AG04449 (cell line): Measurements from ENCODE around the gene TAMALIN.
A peak's percentile ranks its signal among the peaks of the same experiment; 100 is the strongest.
"Not testable (repeated sequence)": the region's sequence is repeated elsewhere in the genome, so short reads cannot be mapped to it uniquely, and the experiment has no call there.

Source experiments
- CTCF ChIA-PET: fragments of 350-600 bp; formaldehyde crosslinking; extraction: SDS; loops from one replicate; lab custom pipeline; 2021; ENCODE audit warnings: antibody characterized with exemption; lab: Yijun Ruan, JAX
- POLR2A ChIA-PET: fragments of 400-600, 350-600 bp; formaldehyde crosslinking; extraction: SDS; loops from one replicate; lab custom pipeline; 2020; ENCODE audit warnings: antibody characterized with exemption, inconsistent platforms; lab: Yijun Ruan, JAX
- DNase-seq: peaks from one replicate; pipeline ENCODE4 v3.0.0-alpha.2; 2010; ENCODE audit warnings: low read depth, low spot score
- H3K4me3 ChIP-seq: 2 replicates; pipeline ENCODE4 v1.5.1; 2011; ENCODE audit warnings: low read depth, mild to moderate bottlenecking, control low read depth, low read length
- TF ChIP-seq, protein P1 (sequence below): IDR thresholded peaks from one replicate; pipeline ENCODE4 v1.5.1; 2011; ENCODE audit warnings: mild to moderate bottlenecking, moderate library complexity, low read length, control low read depth, inconsistent platforms; ENCODE audit not compliant: insufficient read depth; ENCODE audit errors: missing control alignments

The TAMALIN gene

GRCh38 chr12:51976376-51977160, 30.2 kb upstream of the TAMALIN start:
- H3K4me3 ChIP-seq = no peak overlapping the region
- CTCF ChIA-PET = interaction anchor here (0.5 to 5.4 kb wide), 16 partner anchors 10 to 156 kb away, joined by 3 to 77 read pairs (median 4); partner anchors contain the start of genes ACVRL1 and ANKRD33
- DNase-seq = no peak
- POLR2A ChIA-PET = no interaction called here
- TF ChIP-seq, protein P1, sequence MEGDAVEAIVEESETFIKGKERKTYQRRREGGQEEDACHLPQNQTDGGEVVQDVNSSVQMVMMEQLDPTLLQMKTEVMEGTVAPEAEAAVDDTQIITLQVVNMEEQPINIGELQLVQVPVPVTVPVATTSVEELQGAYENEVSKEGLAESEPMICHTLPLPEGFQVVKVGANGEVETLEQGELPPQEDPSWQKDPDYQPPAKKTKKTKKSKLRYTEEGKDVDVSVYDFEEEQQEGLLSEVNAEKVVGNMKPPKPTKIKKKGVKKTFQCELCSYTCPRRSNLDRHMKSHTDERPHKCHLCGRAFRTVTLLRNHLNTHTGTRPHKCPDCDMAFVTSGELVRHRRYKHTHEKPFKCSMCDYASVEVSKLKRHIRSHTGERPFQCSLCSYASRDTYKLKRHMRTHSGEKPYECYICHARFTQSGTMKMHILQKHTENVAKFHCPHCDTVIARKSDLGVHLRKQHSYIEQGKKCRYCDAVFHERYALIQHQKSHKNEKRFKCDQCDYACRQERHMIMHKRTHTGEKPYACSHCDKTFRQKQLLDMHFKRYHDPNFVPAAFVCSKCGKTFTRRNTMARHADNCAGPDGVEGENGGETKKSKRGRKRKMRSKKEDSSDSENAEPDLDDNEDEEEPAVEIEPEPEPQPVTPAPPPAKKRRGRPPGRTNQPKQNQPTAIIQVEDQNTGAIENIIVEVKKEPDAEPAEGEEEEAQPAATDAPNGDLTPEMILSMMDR = no peak

GRCh38 chr12:51977320-51977753, 29.4 kb upstream of the TAMALIN start:
- ChIA-PET POLR2A (no interaction called here), CTCF (interaction anchor here (0.5 to 5.4 kb wide), 19 partner anchors 10 to 157 kb away, joined by 3 to 77 read pairs (median 4); partner anchors contain the start of genes ACVRL1 and ANKRD33)
- no peak for DNase-seq
- H3K4me3 ChIP-seq = no peak overlapping the region
- TF ChIP-seq, protein P1 = no peak

- CTCF ChIA-PET = interaction anchor here (0.6 to 5.4 kb wide), 6 partner anchors 10 to 85 kb away, joined by 3 to 54 read pairs (median 3); no protein-coding TSS in a partner anchor
- H3K4me3 ChIP-seq, POLR2A ChIA-PET, DNase-seq: not testable (repeated sequence)
These were observed 27.4 kb upstream of the TAMALIN start for GRCh38 chr12:51979306-51979705.

DNA sequence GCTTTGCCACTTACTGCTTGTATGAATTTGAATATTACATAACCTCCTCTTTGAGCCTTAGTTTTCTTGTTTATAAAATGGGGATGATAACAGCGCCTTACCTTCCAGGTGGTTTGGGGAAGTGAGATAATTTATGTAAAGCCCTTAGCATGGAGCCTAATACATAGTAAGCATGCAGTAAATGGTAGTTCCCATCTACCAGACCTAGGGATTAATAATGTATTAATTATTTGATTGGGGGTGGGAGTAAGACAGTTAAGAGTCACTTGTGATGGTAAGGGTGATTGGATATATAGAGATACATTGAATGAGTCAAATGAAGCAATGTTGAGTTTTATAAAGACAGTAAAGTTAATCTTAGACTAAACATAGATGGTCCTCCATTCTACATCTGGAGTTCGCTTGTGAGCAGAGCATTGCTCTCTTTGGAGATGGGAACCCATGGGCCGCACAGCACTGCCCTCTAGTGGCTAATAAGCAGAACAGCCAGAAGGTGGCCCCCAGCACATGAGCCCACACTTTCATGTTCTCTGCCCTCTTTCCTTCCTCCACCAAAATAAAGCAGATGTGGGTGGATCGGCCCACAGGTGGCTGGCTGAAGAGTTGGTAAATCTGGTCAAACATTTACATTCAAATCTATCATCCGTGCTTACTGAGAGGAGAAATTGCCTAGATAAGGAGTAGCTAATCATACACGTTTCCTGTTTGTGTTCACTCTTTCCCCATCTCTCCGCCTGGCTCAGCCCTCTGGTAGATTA, 26.5 kb upstream of the TAMALIN start:
- POLR2A ChIA-PET = no interaction called here
- no peak overlapping the region for H3K4me3 ChIP-seq
- TF ChIP-seq, protein P1 = peak; percentile 91
- DNase-seq = no peak
- CTCF ChIA-PET = interaction anchor here (0.7 to 21.1 kb wide), 33 partner anchors 9 to 566 kb away, joined by 3 to 726 read pairs (median 5); partner anchors contain the start of genes ACVR1B, ACVRL1 and ANKRD33

- ChIA-PET POLR2A (no interaction called here), CTCF (interaction anchor here (0.7 to 21.1 kb wide), 34 partner anchors 9 to 566 kb away, joined by 3 to 726 read pairs (median 5); partner anchors contain the start of genes ACVR1B, ACVRL1 and ANKRD33)
- H3K4me3 ChIP-seq = no peak overlapping the region
- no peak for DNase-seq
- TF ChIP-seq, protein P1 = no peak
These were observed 26.0 kb upstream of the TAMALIN start for GRCh38 chr12:51980809-51981127.

DNA sequence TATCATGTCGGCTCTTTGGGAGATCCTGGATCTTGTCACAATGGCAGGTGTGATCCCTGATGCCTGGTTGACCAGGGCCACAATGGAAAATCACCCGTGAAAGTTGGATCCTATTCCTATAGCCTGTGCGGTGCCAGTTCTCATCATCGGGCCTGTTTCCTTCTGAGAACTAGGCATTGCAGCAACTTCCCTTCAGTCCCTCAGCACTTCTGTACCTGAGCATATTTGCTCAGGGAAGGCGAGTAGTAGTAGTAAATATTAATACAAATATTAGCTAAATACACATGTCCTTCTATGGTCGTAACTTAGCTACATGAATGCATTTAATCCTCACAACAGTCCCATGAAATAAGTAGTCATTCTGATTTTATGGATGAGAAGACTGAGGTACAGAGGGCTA, 22.1 kb upstream of the TAMALIN start:
- TF ChIP-seq, protein P1 = no peak
- POLR2A ChIA-PET = no interaction called here
- DNase-seq = no peak

More for the DNA sequence above, 22.1 kb upstream of the TAMALIN start:
- CTCF ChIA-PET = interaction anchor here (1.2 to 21.1 kb wide), 6 partner anchors 8 to 91 kb away, joined by 3 to 726 read pairs (median 68); partner anchors contain the start of gene ANKRD33
- H3K4me3 ChIP-seq = no peak overlapping the region
